HepG2 (cell line): ENCODE results near the gene DPH2. TPM values are rescaled to one million over a fixed set of nuclear protein-coding genes. Genes with fewer than 3 reads are reported as not detected.

Experiments
- ATAC-seq: fragments of 200-7000 bp; cut with Tn5 transposase; 3 replicates; pipeline ENCODE4 v1.9.1; 2020; ENCODE audit warnings: mild to moderate bottlenecking, moderate library complexity
- BruUV-seq: library from RNA; stranded (reverse); fragments of 400-500 nt; replicated peaks from 2 replicates; lab custom pipeline; 2021; lab: Mats Ljungman, UMichigan
- CTCF ChIA-PET: fragments of 300-600 bp; formaldehyde crosslinking; extraction: SDS; loops from one replicate; lab custom pipeline; 2021; ENCODE audit warnings: low total read pairs, inconsistent platforms, low intra/inter-chr PET ratio; lab: Yijun Ruan, JAX
- POLR2A ChIA-PET: fragments of 350-600 bp; sonication (Branson Sonifier 250); formaldehyde crosslinking; loops from one replicate; lab custom pipeline; 2020; ENCODE audit warnings: antibody characterized with exemption, inconsistent platforms; lab: Yijun Ruan, JAX
- DNase-seq: peaks from one replicate; pipeline ENCODE4 v3.0.0-alpha.2; 2015; ENCODE audit warnings: low spot score
- FAIRE-seq: peaks from 3 replicates; lab custom pipeline; 2011; peaks lifted over from hg19 to GRCh38; lab: Jason Lieb, UNC
- H2AFZ ChIP-seq: one replicate; pipeline ENCODE4 v1.6.1; 2011; ENCODE audit warnings: low read length, inconsistent platforms
- H3K27ac ChIP-seq: fragments of 300-600 bp; 3 replicates; pipeline ENCODE4 v1.8.0; 2011; ENCODE audit warnings: mixed run types, mild to moderate bottlenecking, mixed read lengths, low read length, inconsistent platforms; ENCODE audit not compliant: insufficient read depth; ENCODE audit errors: extremely low read length
- H3K27me3 ChIP-seq, 2 experiments: fragments of 200-600 bp in 1 of 2; 2 replicates in 1 of 2; 3 replicates in 1 of 2; pipeline versions ENCODE4 v1.6.0 to v1.8.0; 2011; ENCODE audit warnings: low read length in 2 of 2, mild to moderate bottlenecking in 2 of 2, moderate library complexity in 2 of 2, inconsistent platforms in 1 of 2; ENCODE audit not compliant: insufficient read depth in 2 of 2, control insufficient read depth in 1 of 2
- H3K36me3 ChIP-seq, 2 experiments: fragments of 200-600 bp in 1 of 2; replicated peaks in 1 of 2; 2 replicates in 1 of 2; 3 replicates in 1 of 2; pipeline versions ENCODE4 v1.5.1 to v1.8.0; 2011; ENCODE audit warnings: low read length in 2 of 2, inconsistent platforms in 1 of 2; ENCODE audit not compliant: insufficient read depth in 2 of 2, control insufficient read depth in 1 of 2
- H3K4me1 ChIP-seq: 2 replicates; pipeline ENCODE4 v1.5.1; 2012; ENCODE audit warnings: low read length, inconsistent platforms; ENCODE audit not compliant: insufficient read depth
- H3K4me2 ChIP-seq: 2 replicates; pipeline ENCODE4 v1.6.0; 2011; ENCODE audit warnings: low read depth, low read length, inconsistent platforms
- H3K4me3 ChIP-seq, 3 experiments: fragments of 200-600 bp in 1 of 3; sonication (generic), shearing (Covaris generic) in 1 of 3; replicated peaks in 1 of 3; 2 replicates each; pipeline ENCODE4 v1.5.1; 2011 to 2016; ENCODE audit warnings: low read length in 3 of 3, inconsistent platforms in 2 of 3, low read depth in 2 of 3, mild to moderate bottlenecking in 2 of 3, control low read depth in 1 of 3, mixed read lengths in 1 of 3; ENCODE audit not compliant: insufficient read depth in 1 of 3
- H3K79me2 ChIP-seq: one replicate; pipeline ENCODE4 v1.6.1; 2011; ENCODE audit warnings: low read length, inconsistent platforms; ENCODE audit not compliant: insufficient read depth
- H3K9ac ChIP-seq: 2 replicates; pipeline ENCODE4 v1.6.0; 2011; ENCODE audit warnings: mild to moderate bottlenecking, low read depth, low read length, inconsistent platforms; ENCODE audit not compliant: insufficient read depth
- H3K9me3 ChIP-seq: 2 replicates; pipeline ENCODE4 v1.5.1; 2012; ENCODE audit warnings: mild to moderate bottlenecking, low read length
- H4K20me1 ChIP-seq: 2 replicates; pipeline ENCODE4 v1.6.0; 2011; ENCODE audit warnings: inconsistent platforms, mild to moderate bottlenecking, low read length, moderate library complexity; ENCODE audit not compliant: insufficient read depth
- FOXA3 ChIP-seq: IDR thresholded peaks from 2 replicates; pipeline ENCODE4 v1.6.1; 2016; ENCODE audit warnings: missing genetic modification reagents, missing compliant biosample characterization
- FOXM1 ChIP-seq: sonication (generic); formaldehyde crosslinking; IDR thresholded peaks from 2 replicates; pipeline ENCODE4 v1.5.0; 2020; ENCODE audit warnings: missing genetic modification reagents
- HDAC2 ChIP-seq: sonication (generic); formaldehyde crosslinking; IDR thresholded peaks from 2 replicates; pipeline ENCODE4 v1.4.0; 2020; ENCODE audit warnings: missing genetic modification reagents
- KDM2A ChIP-seq: sonication (generic); formaldehyde crosslinking; IDR thresholded peaks from 2 replicates; pipeline ENCODE4 v1.4.0; 2020; ENCODE audit warnings: low read depth, missing genetic modification reagents, borderline replicate concordance
- KLF9 ChIP-seq: IDR thresholded peaks from 2 replicates; pipeline ENCODE4 v1.6.1; 2016; ENCODE audit warnings: low read depth
- U2AF1 ChIP-seq: fragments of 200-400 bp; formaldehyde crosslinking; optimal IDR thresholded peaks from 2 replicates; pipeline ENCODE3; 2017; ENCODE audit warnings: mild to moderate bottlenecking, low read depth, low read length
- ZBTB8A ChIP-seq: sonication (generic); formaldehyde crosslinking; IDR thresholded peaks from 2 replicates; pipeline ENCODE4 v1.4.0; 2020; ENCODE audit warnings: mild to moderate bottlenecking, low read depth, missing genetic modification reagents, borderline replicate concordance
- ZFP36 ChIP-seq: fragments of 150-350 bp; IDR thresholded peaks from 2 replicates; pipeline ENCODE4 v1.6.1; 2018; ENCODE audit warnings: borderline replicate concordance, low read length, low read depth; ENCODE audit not compliant: partially characterized antibody
- ZFY ChIP-seq: sonication (generic); formaldehyde crosslinking; IDR thresholded peaks from 2 replicates; pipeline ENCODE4 v1.4.0; 2020; ENCODE audit warnings: missing genetic modification reagents
- ZMYM3 ChIP-seq: sonication (generic); formaldehyde crosslinking; IDR thresholded peaks from 2 replicates; pipeline ENCODE4 v1.5.1; 2020; ENCODE audit warnings: mild to moderate bottlenecking, missing genetic modification reagents
- ZNF432 ChIP-seq: sonication (generic); formaldehyde crosslinking; IDR thresholded peaks from 2 replicates; pipeline ENCODE4 v1.5.0; 2020; ENCODE audit warnings: missing genetic modification reagents, mild to moderate bottlenecking, borderline replicate concordance
- ZNF652 ChIP-seq: IDR thresholded peaks from 2 replicates; pipeline ENCODE4 v1.6.1; 2016; ENCODE audit warnings: low read depth, borderline replicate concordance
- WGBS: methylation state at CpG from one replicate; pipeline ENCODE4 v1.1.6; 2017; ENCODE audit warnings: low lambda C conversion rate; 5-methylcytosine and 5-hydroxymethylcytosine counted together
- in situ Hi-C: cut with HindIII; loops from 2 replicates; pipeline ENCODE4 v1.10.0; 2017; ENCODE audit warnings: low pct_unique_long_range_greater_than_20kb; ENCODE audit not compliant: extremely low pct_ligation_motif_present
- intact Hi-C: fragments of 100-400 bp; cut with micrococcal nuclease; formaldehyde crosslinking; loops from one replicate; pipeline ENCODE4 v1.10.0; 2022; ENCODE audit not compliant: unreplicated experiment
- polyA plus RNA-seq, 8 experiments: library from polyadenylated mRNA; depleted of rRNA in 3 of 8; stranded (reverse) in 7 of 8; unstranded in 1 of 8; fragments of >200 nt; fragmentation: Illumina TruSeq in 4 of 8; extraction: Trizol in 4 of 8; gene quantifications; 2 replicates each; pipeline versions ENCODE4 v1.2.1 to v1.2.3, GENCODE V29; 2011 to 2016; ENCODE audit warnings: low read depth in 4 of 8, missing spikeins in 1 of 8, mixed read lengths in 1 of 8; ENCODE audit not compliant: insufficient read depth in 1 of 8
- total RNA-seq, 5 experiments: library from RNA; depleted of rRNA; stranded (reverse); fragments of >200 nt; fragmentation: Illumina TruSeq; extraction: Trizol; gene quantifications; 2 replicates each; pipeline ENCODE4 v1.2.3, GENCODE V29; 2016; ENCODE audit warnings: low read depth in 1 of 5
- TF ChIP-seq, protein P1 (sequence below): sonication (generic); formaldehyde crosslinking; IDR thresholded peaks from 2 replicates; pipeline ENCODE4 v1.5.1; 2020; ENCODE audit warnings: mild to moderate bottlenecking, missing genetic modification reagents, borderline replicate concordance
- TF ChIP-seq, protein P2 (sequence below): sonication (generic); formaldehyde crosslinking; IDR thresholded peaks from 2 replicates; pipeline ENCODE4; 2020; ENCODE audit warnings: missing genetic modification reagents, mild to moderate bottlenecking, borderline replicate concordance
- TF ChIP-seq, protein P3 (sequence below): IDR thresholded peaks from 2 replicates; pipeline ENCODE4 v1.6.1; 2016; ENCODE audit warnings: low read depth, control low read depth

DPH2 gene
- total and polyA plus RNA-seq, 2 of the 13 experiments (the other 11 are each of a cell fraction or from before 2014, with no cell fraction given), result 32.2 to 38.3 TPM

DNA sequence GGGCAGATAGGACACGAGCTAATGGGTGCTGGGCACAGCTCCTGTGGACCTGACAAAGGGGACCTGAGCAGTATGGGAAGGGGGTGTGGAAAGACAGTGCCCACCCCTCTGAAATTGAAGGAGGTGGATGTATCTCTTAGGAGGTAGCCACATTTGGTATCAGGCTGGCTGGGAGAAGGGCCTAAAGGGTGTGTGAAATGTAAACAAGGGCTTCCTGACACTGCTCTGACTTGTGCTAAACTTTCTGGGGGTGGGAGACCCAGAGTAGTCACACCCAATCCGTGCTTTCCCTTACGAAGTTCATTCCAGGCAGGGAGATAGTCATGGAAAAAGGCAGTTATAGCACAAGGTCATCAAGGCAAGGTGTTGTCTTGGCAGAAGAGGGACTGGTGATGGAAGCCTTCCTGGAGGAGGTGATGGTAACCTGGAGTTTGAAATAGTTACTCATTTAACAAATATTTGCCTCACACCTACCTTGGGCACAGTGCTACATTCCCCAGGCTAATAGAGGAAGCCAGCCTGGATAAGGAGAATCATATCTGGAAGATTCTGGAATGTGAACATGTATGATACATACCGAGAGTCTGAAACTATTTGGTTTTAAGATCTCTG, 16.3 kb downstream of the DPH2 start:
- Histone ChIP-seq H3K79me2 (peaks cover 16% of the 10 kb centered on the region), H3K9ac (no peak overlapping the region), H3K27me3 (no peaks in the 10 kb centered on the region), H3K4me3 (no peak overlapping the region), H3K9me3 (no peaks in the 10 kb centered on the region), H3K4me1 (peaks cover 67% of the 10 kb centered on the region), H2AFZ (no peak overlapping the region), H4K20me1 (no peaks in the 10 kb centered on the region), H3K36me3 (peaks cover 17 to 35% of the 10 kb centered on the region in 2 experiments; a peak in 4 of 5 replicates), H3K4me2 (no peak overlapping the region), H3K27ac (peak overlapping the region; percentile 62)
- ChIA-PET CTCF (no interaction called here), POLR2A (interaction anchor here (2.3 to 4.3 kb wide), 3 partner anchors 8 to 39 kb away, joined by 8 to 32 read pairs (median 20); partner anchors contain the start of genes ATP6V0B, B4GALT2 and IPO13)
- ATAC-seq, result no peak
- 76% methylated on average over 4 of the region's 4 CpGs for WGBS
- BruUV-seq, result no TSS peak
- FAIRE-seq, result no peak
- no peak for DNase-seq
- intact Hi-C loops (no loop called here), in situ Hi-C loops (no loop called here)
- TF ChIP-seq HDAC2 (CRISPR knock-in tag), result no peak
- no peak for TF ChIP-seq KLF9
- peak; percentile 53; the same call in 1 of the 2 replicates for TF ChIP-seq ZNF652 (CRISPR knock-in tag)
- no peak for TF ChIP-seq KDM2A (CRISPR knock-in tag)
- TF ChIP-seq FOXA3, result peak; percentile 44; the same call in 1 of the 2 replicates
- TF ChIP-seq ZNF432, result no peak
- no peak for TF ChIP-seq ZBTB8A (CRISPR knock-in tag)
- no peak for TF ChIP-seq U2AF1
- TF ChIP-seq, protein P1, sequence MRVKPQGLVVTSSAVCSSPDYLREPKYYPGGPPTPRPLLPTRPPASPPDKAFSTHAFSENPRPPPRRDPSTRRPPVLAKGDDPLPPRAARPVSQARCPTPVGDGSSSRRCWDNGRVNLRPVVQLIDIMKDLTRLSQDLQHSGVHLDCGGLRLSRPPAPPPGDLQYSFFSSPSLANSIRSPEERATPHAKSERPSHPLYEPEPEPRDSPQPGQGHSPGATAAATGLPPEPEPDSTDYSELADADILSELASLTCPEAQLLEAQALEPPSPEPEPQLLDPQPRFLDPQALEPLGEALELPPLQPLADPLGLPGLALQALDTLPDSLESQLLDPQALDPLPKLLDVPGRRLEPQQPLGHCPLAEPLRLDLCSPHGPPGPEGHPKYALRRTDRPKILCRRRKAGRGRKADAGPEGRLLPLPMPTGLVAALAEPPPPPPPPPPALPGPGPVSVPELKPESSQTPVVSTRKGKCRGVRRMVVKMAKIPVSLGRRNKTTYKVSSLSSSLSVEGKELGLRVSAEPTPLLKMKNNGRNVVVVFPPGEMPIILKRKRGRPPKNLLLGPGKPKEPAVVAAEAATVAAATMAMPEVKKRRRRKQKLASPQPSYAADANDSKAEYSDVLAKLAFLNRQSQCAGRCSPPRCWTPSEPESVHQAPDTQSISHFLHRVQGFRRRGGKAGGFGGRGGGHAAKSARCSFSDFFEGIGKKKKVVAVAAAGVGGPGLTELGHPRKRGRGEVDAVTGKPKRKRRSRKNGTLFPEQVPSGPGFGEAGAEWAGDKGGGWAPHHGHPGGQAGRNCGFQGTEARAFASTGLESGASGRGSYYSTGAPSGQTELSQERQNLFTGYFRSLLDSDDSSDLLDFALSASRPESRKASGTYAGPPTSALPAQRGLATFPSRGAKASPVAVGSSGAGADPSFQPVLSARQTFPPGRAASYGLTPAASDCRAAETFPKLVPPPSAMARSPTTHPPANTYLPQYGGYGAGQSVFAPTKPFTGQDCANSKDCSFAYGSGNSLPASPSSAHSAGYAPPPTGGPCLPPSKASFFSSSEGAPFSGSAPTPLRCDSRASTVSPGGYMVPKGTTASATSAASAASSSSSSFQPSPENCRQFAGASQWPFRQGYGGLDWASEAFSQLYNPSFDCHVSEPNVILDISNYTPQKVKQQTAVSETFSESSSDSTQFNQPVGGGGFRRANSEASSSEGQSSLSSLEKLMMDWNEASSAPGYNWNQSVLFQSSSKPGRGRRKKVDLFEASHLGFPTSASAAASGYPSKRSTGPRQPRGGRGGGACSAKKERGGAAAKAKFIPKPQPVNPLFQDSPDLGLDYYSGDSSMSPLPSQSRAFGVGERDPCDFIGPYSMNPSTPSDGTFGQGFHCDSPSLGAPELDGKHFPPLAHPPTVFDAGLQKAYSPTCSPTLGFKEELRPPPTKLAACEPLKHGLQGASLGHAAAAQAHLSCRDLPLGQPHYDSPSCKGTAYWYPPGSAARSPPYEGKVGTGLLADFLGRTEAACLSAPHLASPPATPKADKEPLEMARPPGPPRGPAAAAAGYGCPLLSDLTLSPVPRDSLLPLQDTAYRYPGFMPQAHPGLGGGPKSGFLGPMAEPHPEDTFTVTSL (CRISPR knock-in tag), result no peak
- TF ChIP-seq, protein P2, sequence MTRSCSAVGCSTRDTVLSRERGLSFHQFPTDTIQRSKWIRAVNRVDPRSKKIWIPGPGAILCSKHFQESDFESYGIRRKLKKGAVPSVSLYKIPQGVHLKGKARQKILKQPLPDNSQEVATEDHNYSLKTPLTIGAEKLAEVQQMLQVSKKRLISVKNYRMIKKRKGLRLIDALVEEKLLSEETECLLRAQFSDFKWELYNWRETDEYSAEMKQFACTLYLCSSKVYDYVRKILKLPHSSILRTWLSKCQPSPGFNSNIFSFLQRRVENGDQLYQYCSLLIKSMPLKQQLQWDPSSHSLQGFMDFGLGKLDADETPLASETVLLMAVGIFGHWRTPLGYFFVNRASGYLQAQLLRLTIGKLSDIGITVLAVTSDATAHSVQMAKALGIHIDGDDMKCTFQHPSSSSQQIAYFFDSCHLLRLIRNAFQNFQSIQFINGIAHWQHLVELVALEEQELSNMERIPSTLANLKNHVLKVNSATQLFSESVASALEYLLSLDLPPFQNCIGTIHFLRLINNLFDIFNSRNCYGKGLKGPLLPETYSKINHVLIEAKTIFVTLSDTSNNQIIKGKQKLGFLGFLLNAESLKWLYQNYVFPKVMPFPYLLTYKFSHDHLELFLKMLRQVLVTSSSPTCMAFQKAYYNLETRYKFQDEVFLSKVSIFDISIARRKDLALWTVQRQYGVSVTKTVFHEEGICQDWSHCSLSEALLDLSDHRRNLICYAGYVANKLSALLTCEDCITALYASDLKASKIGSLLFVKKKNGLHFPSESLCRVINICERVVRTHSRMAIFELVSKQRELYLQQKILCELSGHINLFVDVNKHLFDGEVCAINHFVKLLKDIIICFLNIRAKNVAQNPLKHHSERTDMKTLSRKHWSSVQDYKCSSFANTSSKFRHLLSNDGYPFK (CRISPR knock-in tag), result no peak
- TF ChIP-seq, protein P3, sequence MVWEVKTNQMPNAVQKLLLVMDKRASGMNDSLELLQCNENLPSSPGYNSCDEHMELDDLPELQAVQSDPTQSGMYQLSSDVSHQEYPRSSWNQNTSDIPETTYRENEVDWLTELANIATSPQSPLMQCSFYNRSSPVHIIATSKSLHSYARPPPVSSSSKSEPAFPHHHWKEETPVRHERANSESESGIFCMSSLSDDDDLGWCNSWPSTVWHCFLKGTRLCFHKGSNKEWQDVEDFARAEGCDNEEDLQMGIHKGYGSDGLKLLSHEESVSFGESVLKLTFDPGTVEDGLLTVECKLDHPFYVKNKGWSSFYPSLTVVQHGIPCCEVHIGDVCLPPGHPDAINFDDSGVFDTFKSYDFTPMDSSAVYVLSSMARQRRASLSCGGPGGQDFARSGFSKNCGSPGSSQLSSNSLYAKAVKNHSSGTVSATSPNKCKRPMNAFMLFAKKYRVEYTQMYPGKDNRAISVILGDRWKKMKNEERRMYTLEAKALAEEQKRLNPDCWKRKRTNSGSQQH, result no peak
- TF ChIP-seq ZMYM3, result peak; percentile 62; the same call in 1 of the 2 replicates
- peak; percentile 90 for TF ChIP-seq ZFP36
- TF ChIP-seq ZFY, result no peak
- TF ChIP-seq FOXM1 (CRISPR knock-in tag), result no peak
